ENCODE results near the gene NBR1. TPM values are rescaled to one million over a fixed set of nuclear protein-coding genes. Genes with fewer than 3 reads are reported as not detected.

The NBR1 gene, protein sequence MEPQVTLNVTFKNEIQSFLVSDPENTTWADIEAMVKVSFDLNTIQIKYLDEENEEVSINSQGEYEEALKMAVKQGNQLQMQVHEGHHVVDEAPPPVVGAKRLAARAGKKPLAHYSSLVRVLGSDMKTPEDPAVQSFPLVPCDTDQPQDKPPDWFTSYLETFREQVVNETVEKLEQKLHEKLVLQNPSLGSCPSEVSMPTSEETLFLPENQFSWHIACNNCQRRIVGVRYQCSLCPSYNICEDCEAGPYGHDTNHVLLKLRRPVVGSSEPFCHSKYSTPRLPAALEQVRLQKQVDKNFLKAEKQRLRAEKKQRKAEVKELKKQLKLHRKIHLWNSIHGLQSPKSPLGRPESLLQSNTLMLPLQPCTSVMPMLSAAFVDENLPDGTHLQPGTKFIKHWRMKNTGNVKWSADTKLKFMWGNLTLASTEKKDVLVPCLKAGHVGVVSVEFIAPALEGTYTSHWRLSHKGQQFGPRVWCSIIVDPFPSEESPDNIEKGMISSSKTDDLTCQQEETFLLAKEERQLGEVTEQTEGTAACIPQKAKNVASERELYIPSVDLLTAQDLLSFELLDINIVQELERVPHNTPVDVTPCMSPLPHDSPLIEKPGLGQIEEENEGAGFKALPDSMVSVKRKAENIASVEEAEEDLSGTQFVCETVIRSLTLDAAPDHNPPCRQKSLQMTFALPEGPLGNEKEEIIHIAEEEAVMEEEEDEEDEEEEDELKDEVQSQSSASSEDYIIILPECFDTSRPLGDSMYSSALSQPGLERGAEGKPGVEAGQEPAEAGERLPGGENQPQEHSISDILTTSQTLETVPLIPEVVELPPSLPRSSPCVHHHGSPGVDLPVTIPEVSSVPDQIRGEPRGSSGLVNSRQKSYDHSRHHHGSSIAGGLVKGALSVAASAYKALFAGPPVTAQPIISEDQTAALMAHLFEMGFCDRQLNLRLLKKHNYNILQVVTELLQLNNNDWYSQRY
- total RNA-seq = 100 to 1,000 TPM in 1 of 7 donors, 10 to 100 TPM in 6; 69.2 to 103 (median 91.5) TPM
- polyA plus RNA-seq = 10 to 100 TPM; 18.5 to 29.3 (median 22.0) TPM
- long read RNA-seq, donor 1, partial matches to known transcripts = 33 of 41 reads
- long read RNA-seq, donor 1, other reads (novel, unspliced or antisense) = 8 of 41 reads
- long read RNA-seq, donor 2, partial matches to known transcripts = 20 of 20 reads
- long read RNA-seq, donor 2, other reads (novel, unspliced or antisense) = 0 of 20 reads

GRCh38 chr17:43170766-43171585 is at the start of gene NBR1:
Gene NBR1 (plus strand): TSS chr17:43171214. CDS start chr17:43175800, 4,586 bp downstream.
- Histone ChIP-seq H3K4me1 (peaks cover 25 to 64% (median 61%) of the 10 kb centered on the region in 6 donors), H3K27ac (peak within 1 kb of the TSS; percentile 94 to 99 (median 98)), H3K27me3 (replicated peaks in 1 of 7) (no peaks in the 10 kb centered on the region), H3K4me3 (peak within 1 kb of the TSS; percentile 59 to 87 (median 80)), H3K36me3 (peaks cover 0 to 29% (median 6%) of the 10 kb centered on the region in 6 donors), H3K9me3 (no peaks in the 10 kb centered on the region)
- TF ChIP-seq POLR2AphosphoS5 (IDR thresholded peaks at IDR 0.05) (peak; percentile 95 to 96 (median 96)), POLR2A (IDR thresholded peaks at IDR 0.05) (peak; percentile 17 to 76 (median 28))
- TF ChIP-seq, protein P1, sequence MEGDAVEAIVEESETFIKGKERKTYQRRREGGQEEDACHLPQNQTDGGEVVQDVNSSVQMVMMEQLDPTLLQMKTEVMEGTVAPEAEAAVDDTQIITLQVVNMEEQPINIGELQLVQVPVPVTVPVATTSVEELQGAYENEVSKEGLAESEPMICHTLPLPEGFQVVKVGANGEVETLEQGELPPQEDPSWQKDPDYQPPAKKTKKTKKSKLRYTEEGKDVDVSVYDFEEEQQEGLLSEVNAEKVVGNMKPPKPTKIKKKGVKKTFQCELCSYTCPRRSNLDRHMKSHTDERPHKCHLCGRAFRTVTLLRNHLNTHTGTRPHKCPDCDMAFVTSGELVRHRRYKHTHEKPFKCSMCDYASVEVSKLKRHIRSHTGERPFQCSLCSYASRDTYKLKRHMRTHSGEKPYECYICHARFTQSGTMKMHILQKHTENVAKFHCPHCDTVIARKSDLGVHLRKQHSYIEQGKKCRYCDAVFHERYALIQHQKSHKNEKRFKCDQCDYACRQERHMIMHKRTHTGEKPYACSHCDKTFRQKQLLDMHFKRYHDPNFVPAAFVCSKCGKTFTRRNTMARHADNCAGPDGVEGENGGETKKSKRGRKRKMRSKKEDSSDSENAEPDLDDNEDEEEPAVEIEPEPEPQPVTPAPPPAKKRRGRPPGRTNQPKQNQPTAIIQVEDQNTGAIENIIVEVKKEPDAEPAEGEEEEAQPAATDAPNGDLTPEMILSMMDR (IDR thresholded peaks at IDR 0.05 in 8 of 11, conservative IDR thresholded peaks at IDR 0.05 in 3 of 11) = peak in 9 of 11 experiments; percentile 9 to 57 (median 35)
- WGBS, 5 donors = 0 to 1% (median 0%) methylated on average over 33 to 41 of the region's 41 CpGs
- DNase-seq = peak; percentile 96
- intact Hi-C loops (cut with DNase I; ENCODE audit: low total_unique reads) = loop anchor here (5.0 kb wide), 1 partner anchor 44 kb away; the partner anchor contains the start of gene BRCA1

DNA sequence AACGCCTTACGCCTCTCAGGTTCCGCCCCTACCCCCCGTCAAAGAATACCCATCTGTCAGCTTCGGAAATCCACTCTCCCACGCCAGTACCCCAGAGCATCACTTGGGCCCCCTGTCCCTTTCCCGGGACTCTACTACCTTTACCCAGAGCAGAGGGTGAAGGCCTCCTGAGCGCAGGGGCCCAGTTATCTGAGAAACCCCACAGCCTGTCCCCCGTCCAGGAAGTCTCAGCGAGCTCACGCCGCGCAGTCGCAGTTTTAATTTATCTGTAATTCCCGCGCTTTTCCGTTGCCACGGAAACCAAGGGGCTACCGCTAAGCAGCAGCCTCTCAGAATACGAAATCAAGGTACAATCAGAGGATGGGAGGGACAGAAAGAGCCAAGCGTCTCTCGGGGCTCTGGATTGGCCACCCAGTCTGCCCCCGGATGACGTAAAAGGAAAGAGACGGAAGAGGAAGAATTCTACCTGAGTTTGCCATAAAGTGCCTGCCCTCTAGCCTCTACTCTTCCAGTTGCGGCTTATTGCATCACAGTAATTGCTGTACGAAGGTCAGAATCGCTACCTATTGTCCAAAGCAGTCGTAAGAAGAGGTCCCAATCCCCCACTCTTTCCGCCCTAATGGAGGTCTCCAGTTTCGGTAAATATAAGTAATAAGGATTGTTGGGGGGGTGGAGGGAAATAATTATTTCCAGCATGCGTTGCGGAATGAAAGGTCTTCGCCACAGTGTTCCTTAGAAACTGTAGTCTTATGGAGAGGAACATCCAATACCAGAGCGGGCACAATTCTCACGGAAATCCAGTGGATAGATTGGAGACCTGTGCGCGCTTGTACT is 45.7 kb upstream of the NBR1 start, which contains the start of gene BRCA1:
Gene BRCA1 (minus strand): TSS at position 232 of the 834 bp plus-strand sequence. CDS start 1,268 bp downstream, outside the sequence.
- TF ChIP-seq POLR2AphosphoS5 (IDR thresholded peaks at IDR 0.05) (peak in 2 of 3 donors; percentile 64 to 84), POLR2A (IDR thresholded peaks at IDR 0.05) (no peak)
- TF ChIP-seq, protein P1 (IDR thresholded peaks at IDR 0.05 in 8 of 11, conservative IDR thresholded peaks at IDR 0.05 in 3 of 11) = peak in 1 of 11 experiments; percentile 25
- Histone ChIP-seq H3K36me3 (peaks cover 0 to 26% (median 0%) of the 10 kb centered on the region in 6 donors), H3K27me3 (replicated peaks in 1 of 7) (no peaks in the 10 kb centered on the region), H3K9me3 (no peaks in the 10 kb centered on the region), H3K27ac (peak within 1 kb of the TSS; percentile 80 to 89 (median 87)), H3K4me1 (peaks cover 7 to 57% (median 40%) of the 10 kb centered on the region in 6 donors), H3K4me3 (peak within 1 kb of the TSS; percentile 59 to 78 (median 73))
- intact Hi-C loops (cut with DNase I; ENCODE audit: low total_unique reads) = loop anchor here (5.0 kb wide), 1 partner anchor 47 kb away; the partner anchor contains the start of gene NBR1
- 2 to 5% (median 2%) methylated on average over 37 to 38 of the region's 38 CpGs for WGBS, 5 donors
- DNase-seq = peak; percentile 96

Measured in spleen (tissue), 13 donors.